Neuronal stem cell (in vitro differentiated cells): Measurements from ENCODE around the gene SLC46A2.

Source experiments
- DNase-seq: peaks from one replicate; pipeline ENCODE4 v3.0.0-alpha.2; 2013; ENCODE audit warnings: low spot score
- H2AFZ ChIP-seq: one replicate; pipeline ENCODE4 v1.6.1; 2013; ENCODE audit warnings: mild to moderate bottlenecking, low read length, inconsistent platforms
- H2AK5ac ChIP-seq: 2 replicates; pipeline ENCODE4 v1.6.1; 2013; ENCODE audit warnings: low read depth, mild to moderate bottlenecking, inconsistent platforms, low read length, moderate library complexity, mixed read lengths
- H2BK120ac ChIP-seq: 2 replicates; pipeline ENCODE4 v1.6.1; 2013; ENCODE audit warnings: low read depth, mild to moderate bottlenecking, inconsistent platforms, low read length, moderate library complexity, mixed read lengths
- H2BK12ac ChIP-seq: one replicate; pipeline ENCODE4 v1.6.1; 2013; ENCODE audit warnings: low read length, inconsistent platforms
- H2BK15ac ChIP-seq: 2 replicates; pipeline ENCODE4 v1.6.1; 2013; ENCODE audit warnings: mild to moderate bottlenecking, low read length, inconsistent platforms, mixed read lengths
- H2BK5ac ChIP-seq: one replicate; pipeline ENCODE4 v1.6.1; 2013; ENCODE audit warnings: inconsistent platforms, mild to moderate bottlenecking, low read length, moderate library complexity
- H3K14ac ChIP-seq: one replicate; pipeline ENCODE4 v1.6.1; 2013; ENCODE audit warnings: low read length, inconsistent platforms
- H3K18ac ChIP-seq: 2 replicates; pipeline ENCODE4 v1.6.1; 2013; ENCODE audit warnings: low read length, inconsistent platforms
- H3K23ac ChIP-seq: 2 replicates; pipeline ENCODE4 v1.6.1; 2013; ENCODE audit warnings: low read depth, mild to moderate bottlenecking, mixed read lengths, low read length, inconsistent platforms; ENCODE audit not compliant: poor library complexity
- H3K27ac ChIP-seq: replicated peaks from 3 replicates; pipeline ENCODE4 v1.5.1; 2013; ENCODE audit warnings: low read length, inconsistent platforms
- H3K27me3 ChIP-seq, 3 experiments: 2 replicates each; pipeline ENCODE4 v1.6.1; 2013; ENCODE audit warnings: low read length in 3 of 3, mild to moderate bottlenecking in 2 of 3, inconsistent platforms in 1 of 3, low read depth in 1 of 3, mixed read lengths in 1 of 3, moderate library complexity in 1 of 3; ENCODE audit not compliant: control insufficient read depth in 3 of 3, insufficient read depth in 3 of 3
- H3K36me3 ChIP-seq, 2 donors: replicated peaks in 1 of 2; 2 replicates each; pipeline ENCODE4 v1.6.1; 2013; ENCODE audit warnings: low read length in 2 of 2; ENCODE audit not compliant: control insufficient read depth in 2 of 2, insufficient read depth in 2 of 2
- H3K4ac ChIP-seq: 2 replicates; pipeline ENCODE4 v1.6.1; 2013; ENCODE audit warnings: inconsistent platforms, mild to moderate bottlenecking, low read length, moderate library complexity
- H3K4me1 ChIP-seq, 2 donors: 1 replicate in 1 of 2; 2 replicates in 1 of 2; pipeline ENCODE4 v1.6.1; 2013; ENCODE audit warnings: low read length in 2 of 2, low read depth in 1 of 2; ENCODE audit not compliant: control insufficient read depth in 2 of 2, insufficient read depth in 1 of 2
- H3K4me2 ChIP-seq: one replicate; pipeline ENCODE4 v1.6.1; 2013; ENCODE audit warnings: mild to moderate bottlenecking, low read length, inconsistent platforms; ENCODE audit not compliant: insufficient read depth, poor library complexity, severe bottlenecking
- H3K4me3 ChIP-seq, 2 donors: 2 replicates each; pipeline ENCODE4 v1.5.1; 2013; ENCODE audit warnings: low read length in 2 of 2, mild to moderate bottlenecking in 2 of 2, inconsistent platforms in 1 of 2, moderate library complexity in 1 of 2
- H3K79me1 ChIP-seq: one replicate; pipeline ENCODE4 v1.6.1; 2013; ENCODE audit warnings: low read depth, mild to moderate bottlenecking, inconsistent platforms, low read length, moderate library complexity
- H3K9ac ChIP-seq: one replicate; pipeline ENCODE4 v1.6.1; 2013; ENCODE audit warnings: mild to moderate bottlenecking, low read depth, low read length, inconsistent platforms; ENCODE audit not compliant: poor library complexity
- H3K9me3 ChIP-seq, 2 donors: replicated peaks in 1 of 2; 2 replicates each; pipeline versions ENCODE3 to v1.6.1; 2013; ENCODE audit warnings: low read length in 2 of 2, mild to moderate bottlenecking in 2 of 2, inconsistent platforms in 1 of 2, low read depth in 1 of 2, mixed read lengths in 1 of 2, moderate library complexity in 1 of 2; ENCODE audit not compliant: control insufficient read depth in 2 of 2, insufficient read depth in 1 of 2
- H4K8ac ChIP-seq: one replicate; pipeline ENCODE4 v1.6.1; 2013; ENCODE audit warnings: low read depth, mild to moderate bottlenecking, inconsistent platforms, low read length, moderate library complexity
- H4K91ac ChIP-seq: one replicate; pipeline ENCODE4 v1.6.1; 2013; ENCODE audit warnings: low read length, low read depth, mild to moderate bottlenecking, inconsistent platforms; ENCODE audit not compliant: poor library complexity
- WGBS, 2 donors: extraction: QIAGEN DNeasy Blood & Tissue Kit; methylation state at CpG; one replicate each; pipeline ENCODE4 v1.1.7; 2013; ENCODE audit warnings: missing lambda C conversion rate in 2 of 2, mixed read lengths in 1 of 2; ENCODE audit not compliant: insufficient read length in 2 of 2, insufficient replicate concordance in 1 of 2; ENCODE audit errors: extremely low coverage in 2 of 2; 5-methylcytosine and 5-hydroxymethylcytosine counted together

The SLC46A2 gene

DNA sequence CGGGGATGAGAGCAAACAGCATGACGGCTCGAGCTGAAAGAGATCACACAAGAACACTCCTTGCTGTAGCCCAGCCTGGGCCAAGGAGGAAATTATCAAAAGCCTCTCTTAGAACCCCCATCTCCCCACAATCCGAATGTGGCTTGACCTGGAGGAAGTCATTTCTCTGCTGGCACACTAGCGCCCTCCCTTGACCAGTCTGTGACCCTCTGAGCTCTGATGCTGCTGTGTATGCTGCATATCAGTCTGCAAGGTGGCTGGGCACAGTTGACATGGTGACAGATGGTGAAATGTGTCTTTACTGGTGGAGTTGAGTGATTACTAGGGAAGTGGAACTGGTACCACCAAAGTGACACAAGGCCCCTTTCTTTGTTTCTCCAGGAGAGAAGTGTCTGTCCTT is 3.3 kb downstream of the SLC46A2 start:
- Histone ChIP-seq H2BK120ac (no peak overlapping the region), H2BK12ac (no peak overlapping the region), H3K23ac (no peak overlapping the region), H4K91ac (no peak overlapping the region), H3K4me2 (no peak overlapping the region), H2BK5ac (no peak overlapping the region), H2AK5ac (no peak overlapping the region), H3K79me1 (no peaks in the 10 kb centered on the region), H3K14ac (no peak overlapping the region), H2AFZ (no peak overlapping the region), H3K9ac (no peak overlapping the region), H2BK15ac (no peak overlapping the region), H3K9me3 (peaks cover 0 to 1% of the 10 kb centered on the region in 2 donors), H3K4me1 (peaks cover 2 to 3% of the 10 kb centered on the region in 2 donors), H3K27me3 (peaks cover 2 to 30% (median 24%) of the 10 kb centered on the region in 3 experiments), H3K18ac (no peak overlapping the region), H3K36me3 (no peaks in the 10 kb centered on the region), H3K4me3 (no peak overlapping the region), H4K8ac (no peak overlapping the region), H3K4ac (no peak overlapping the region), H3K27ac (no peak overlapping the region)
- no CpG with 5 or more reads among the region's 5 CpGs for WGBS, 2 donors
- no peak for DNase-seq

DNA sequence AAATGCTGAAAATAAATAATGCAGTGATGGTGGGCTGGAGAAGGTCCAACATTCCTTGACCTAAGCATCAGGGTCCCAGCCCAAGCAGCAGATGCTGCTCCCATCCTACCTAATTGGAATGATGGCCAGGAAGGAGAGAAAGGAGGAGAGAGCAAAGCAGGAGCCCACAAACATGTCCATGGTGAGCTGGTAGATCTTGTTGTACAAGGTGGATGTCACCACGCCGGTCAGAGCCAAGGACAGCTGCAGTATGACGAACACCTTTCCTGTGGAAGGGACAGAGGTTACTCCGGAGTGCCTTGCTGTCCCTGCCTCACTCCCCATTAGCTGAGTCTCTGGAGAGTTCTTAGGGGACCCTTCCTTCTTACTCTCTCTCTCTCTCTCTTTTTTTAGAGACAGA is 4.3 kb downstream of the SLC46A2 start:
- Histone ChIP-seq H3K27me3 (peaks cover 2 to 21% (median 19%) of the 10 kb centered on the region in 3 experiments), H3K4me3 (no peak overlapping the region), H4K91ac (no peak overlapping the region), H3K9ac (no peak overlapping the region), H2BK12ac (no peak overlapping the region), H3K23ac (no peak overlapping the region), H3K79me1 (no peaks in the 10 kb centered on the region), H2AK5ac (no peak overlapping the region), H3K14ac (no peak overlapping the region), H2BK15ac (no peak overlapping the region), H3K9me3 (peaks cover 0 to 1% of the 10 kb centered on the region in 2 donors), H3K27ac (no peak overlapping the region), H3K4me2 (no peak overlapping the region), H3K4ac (no peak overlapping the region), H2AFZ (no peak overlapping the region), H2BK120ac (no peak overlapping the region), H3K4me1 (peaks cover 2 to 3% of the 10 kb centered on the region in 2 donors), H2BK5ac (no peak overlapping the region), H4K8ac (no peak overlapping the region), H3K36me3 (peaks cover 0 to 3% of the 10 kb centered on the region in 2 donors), H3K18ac (no peak overlapping the region)
- DNase-seq, result no peak
- no CpG with 5 or more reads among the region's 4 CpGs for WGBS, 2 donors

DNA sequence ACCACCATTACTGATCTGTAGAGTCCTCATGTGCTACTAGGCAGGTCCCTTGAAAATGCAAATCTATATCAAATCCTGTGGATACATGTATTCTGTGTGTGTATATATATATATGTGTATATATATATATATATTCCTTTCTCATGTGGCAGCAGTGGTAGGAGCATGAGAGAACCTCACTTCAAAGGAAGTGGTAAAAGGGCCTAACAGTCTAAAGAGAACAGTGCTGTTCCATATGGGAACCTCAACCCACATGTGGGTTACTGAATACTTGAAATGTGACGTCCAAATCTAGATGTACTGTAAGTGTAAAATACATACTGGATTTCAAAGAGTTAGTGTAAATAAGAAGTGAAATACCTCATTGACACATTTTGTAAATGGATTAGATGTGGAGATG is 5.4 kb downstream of the SLC46A2 start:
- no peak overlapping the region for H2BK5ac ChIP-seq
- H2AFZ ChIP-seq, result no peak overlapping the region
- H3K4me1 ChIP-seq, result peaks cover under 1 to 3% of the 10 kb centered on the region in 2 donors
- peaks cover 0 to 10% (median 10%) of the 10 kb centered on the region in 3 experiments for H3K27me3 ChIP-seq
- H3K4me2 ChIP-seq, result no peak overlapping the region
- H2BK12ac ChIP-seq, result no peak overlapping the region
- H2AK5ac ChIP-seq, result no peak overlapping the region
- no peak overlapping the region for H3K14ac ChIP-seq
- no peak overlapping the region for H4K91ac ChIP-seq
- H3K9ac ChIP-seq, result no peak overlapping the region
- H4K8ac ChIP-seq, result no peak overlapping the region
- H3K9me3 ChIP-seq, result peaks cover 0 to 1% of the 10 kb centered on the region in 2 donors
- H3K4me3 ChIP-seq, result no peak overlapping the region
- H3K79me1 ChIP-seq, result no peaks in the 10 kb centered on the region
- no peak overlapping the region for H2BK15ac ChIP-seq
- WGBS, 2 donors, result no CpG with 5 or more reads among the region's 1 CpG
- H3K4ac ChIP-seq, result no peak overlapping the region
- H3K27ac ChIP-seq, result no peak overlapping the region
- no peak overlapping the region for H3K23ac ChIP-seq
- H3K18ac ChIP-seq, result no peak overlapping the region
- no peak overlapping the region for H2BK120ac ChIP-seq
- no peak for DNase-seq
- peaks cover 0 to 11% of the 10 kb centered on the region in 2 donors for H3K36me3 ChIP-seq

DNA sequence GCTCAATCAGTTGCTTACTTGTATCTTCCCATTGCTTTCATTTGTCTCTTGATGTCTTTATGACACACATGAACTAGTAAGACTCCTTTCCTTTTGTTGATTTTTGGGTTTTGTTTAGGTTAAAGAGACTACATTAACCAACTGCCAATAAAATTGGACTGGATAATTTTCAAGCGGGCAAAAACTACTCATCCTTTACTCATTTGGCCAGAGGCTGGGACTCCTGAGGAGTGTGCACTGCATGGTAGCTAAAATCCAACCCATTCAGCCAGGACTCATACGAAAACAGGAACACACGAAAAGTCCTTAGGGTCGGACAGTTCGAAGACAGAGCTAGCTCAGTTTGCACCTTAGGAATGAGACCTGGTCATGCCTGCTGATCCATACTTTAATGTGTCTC is 6.0 kb downstream of the SLC46A2 start:
- no peak overlapping the region for H3K9ac ChIP-seq
- H3K4ac ChIP-seq, result no peak overlapping the region
- no peak overlapping the region for H3K23ac ChIP-seq
- no peak overlapping the region for H3K4me2 ChIP-seq
- peaks cover 0 to 4% (median 4%) of the 10 kb centered on the region in 3 experiments for H3K27me3 ChIP-seq
- H2BK120ac ChIP-seq, result no peak overlapping the region
- H3K9me3 ChIP-seq, result peaks cover 0 to 1% of the 10 kb centered on the region in 2 donors
- H3K14ac ChIP-seq, result no peak overlapping the region
- H3K79me1 ChIP-seq, result no peaks in the 10 kb centered on the region
- no peak for DNase-seq
- no peak overlapping the region for H2BK5ac ChIP-seq
- no peak overlapping the region for H2AFZ ChIP-seq
- no peak overlapping the region for H2BK15ac ChIP-seq
- no peak overlapping the region for H4K91ac ChIP-seq
- no peak overlapping the region for H3K18ac ChIP-seq
- H3K27ac ChIP-seq, result no peak overlapping the region
- peaks cover 0 to 12% of the 10 kb centered on the region in 2 donors for H3K36me3 ChIP-seq
- no peak overlapping the region for H2AK5ac ChIP-seq
- no peak overlapping the region for H4K8ac ChIP-seq
- no peak overlapping the region for H3K4me3 ChIP-seq
- WGBS, 2 donors, result no CpG with 5 or more reads among the region's 5 CpGs
- H3K4me1 ChIP-seq, result peaks cover 0 to 3% of the 10 kb centered on the region in 2 donors
- H2BK12ac ChIP-seq, result no peak overlapping the region
